A549 (cell line): ENCODE measurements around the gene FREM1. TPM values are rescaled to one million over a fixed set of nuclear protein-coding genes. Genes with fewer than 3 reads are reported as not detected.

Experiments used
- ATAC-seq, 2 experiments: fragments of 200-7000 bp in 1 of 2; fragments of >200 bp in 1 of 2; cut with Nextera tagmentation in 1 of 2; cut with Tn5 transposase in 1 of 2; 3 replicates each; pipeline versions ENCODE4 v1.8.0 to v1.9.1; 2018 to 2020; ENCODE audit warnings: mild to moderate bottlenecking in 1 of 2, moderate library complexity in 1 of 2
- CTCF ChIA-PET: fragments of 300-600 bp; sonication (Branson Sonifier 250); formaldehyde crosslinking; extraction: SDS; loops from one replicate; lab custom pipeline; 2021; ENCODE audit warnings: antibody characterized with exemption, inconsistent platforms; lab: Yijun Ruan, JAX
- POLR2A ChIA-PET: fragments of 350-600 bp; formaldehyde crosslinking; extraction: SDS; loops from one replicate; lab custom pipeline; 2021; ENCODE audit warnings: antibody characterized with exemption, inconsistent platforms; lab: Yijun Ruan, JAX
- DNase-seq, 2 experiments: peaks; one replicate each; pipeline versions ENCODE4 v3.0.0 to v3.0.0-alpha.2; 2011 to 2016; ENCODE audit warnings: low read depth in 1 of 2, low spot score in 1 of 2
- FAIRE-seq: peaks from 2 replicates; lab custom pipeline; 2011; peaks lifted over from hg19 to GRCh38; lab: Jason Lieb, UNC
- H3K27ac ChIP-seq, 2 experiments: fragments of >200 bp; sonication (Bioruptor Twin); formaldehyde crosslinking; 3 replicates each; pipeline ENCODE4 v1.5.1; 2016 to 2017
- H3K4me1 ChIP-seq: fragments of >200 bp; sonication (Bioruptor Twin); formaldehyde crosslinking; 3 replicates; pipeline ENCODE4 v1.6.1; 2016
- H3K4me2 ChIP-seq: fragments of >200 bp; sonication (Bioruptor Twin); formaldehyde crosslinking; 3 replicates; pipeline ENCODE4 v1.6.1; 2016
- H3K4me3 ChIP-seq: fragments of >200 bp; sonication (Bioruptor Twin); formaldehyde crosslinking; 3 replicates; pipeline ENCODE4 v1.5.1; 2016
- H3K9me3 ChIP-seq: fragments of >200 bp; sonication (Bioruptor Twin); formaldehyde crosslinking; 3 replicates; pipeline ENCODE4 v1.6.1; 2016
- BHLHE40 ChIP-seq: IDR thresholded peaks from 2 replicates; pipeline ENCODE4 v1.6.1; 2012; ENCODE audit warnings: low read depth, low read length, inconsistent platforms
- CBX2 ChIP-seq: fragments of 200-600 bp; sonication (generic); IDR thresholded peaks from 2 replicates; pipeline ENCODE4 v1.6.1; 2016; ENCODE audit warnings: low read depth, mild to moderate bottlenecking, borderline replicate concordance
- CBX8 ChIP-seq: fragments of 200-600 bp; sonication (generic); IDR thresholded peaks from 2 replicates; pipeline ENCODE4 v1.6.1; 2016
- CEBPB ChIP-seq, 2 experiments: fragments of >200 bp in 1 of 2; sonication (Bioruptor Twin) in 1 of 2; formaldehyde crosslinking in 1 of 2; IDR thresholded peaks; 2 replicates each; pipeline ENCODE4 v1.6.1; 2012 to 2016
- CHD4 ChIP-seq: fragments of 200-600 bp; sonication (generic); IDR thresholded peaks from 2 replicates; pipeline ENCODE4 v1.6.1; 2016; ENCODE audit warnings: antibody characterized with exemption, mild to moderate bottlenecking, borderline replicate concordance
- ELK1 ChIP-seq: fragments of 150-350 bp; IDR thresholded peaks from 2 replicates; pipeline ENCODE4 v1.6.1; 2014; ENCODE audit warnings: low read depth, mild to moderate bottlenecking, low read length
- ESRRA ChIP-seq: fragments of 150-350 bp; IDR thresholded peaks from 2 replicates; pipeline ENCODE4 v1.6.1; 2014; ENCODE audit warnings: mild to moderate bottlenecking, low read length, borderline replicate concordance
- FOSB ChIP-seq: fragments of 250-450 bp; sonication (Bioruptor Pico); IDR thresholded peaks from 2 replicates; pipeline ENCODE4 v1.5.0; 2020; ENCODE audit warnings: mild to moderate bottlenecking, moderate library complexity
- HEYL ChIP-seq: fragments of 250-450 bp; sonication (Bioruptor Pico); IDR thresholded peaks from 2 replicates; pipeline ENCODE4 v1.8.0; 2021; ENCODE audit warnings: mild to moderate bottlenecking, moderate library complexity
- HMGXB4 ChIP-seq: fragments of 250-450 bp; sonication (Bioruptor Pico); IDR thresholded peaks from 2 replicates; pipeline ENCODE4 v1.5.0; 2021; ENCODE audit warnings: mild to moderate bottlenecking, moderate library complexity, borderline replicate concordance
- JUN ChIP-seq, 2 experiments: fragments of >200 bp; sonication (Bioruptor Twin); formaldehyde crosslinking; IDR thresholded peaks; 2 replicates in 1 of 2; 3 replicates in 1 of 2; pipeline ENCODE4 v1.6.1; 2016 to 2017
- KDM1A ChIP-seq: fragments of 200-600 bp; sonication (generic); IDR thresholded peaks from 2 replicates; pipeline ENCODE4 v1.6.1; 2016; ENCODE audit warnings: low read depth, mild to moderate bottlenecking
- NPAS2 ChIP-seq: fragments of 250-450 bp; sonication (Bioruptor Pico); IDR thresholded peaks from 2 replicates; pipeline ENCODE4 v1.8.0; 2022; ENCODE audit warnings: mild to moderate bottlenecking, moderate library complexity, borderline replicate concordance
- NR3C1 ChIP-seq: fragments of >200 bp; sonication (Bioruptor Twin); formaldehyde crosslinking; IDR thresholded peaks from 3 replicates; pipeline ENCODE4 v1.6.1; 2017
- PHF8 ChIP-seq: fragments of 200-600 bp; sonication (generic); IDR thresholded peaks from 2 replicates; pipeline ENCODE4 v1.6.1; 2016; ENCODE audit warnings: low read depth, mild to moderate bottlenecking, antibody characterized with exemption, moderate library complexity, borderline replicate concordance
- POLR2A ChIP-seq: IDR thresholded peaks from 2 replicates; pipeline ENCODE4 v1.6.1; 2012; ENCODE audit warnings: mild to moderate bottlenecking, low read length
- RARB ChIP-seq: fragments of 250-450 bp; sonication (Bioruptor Pico); IDR thresholded peaks from 2 replicates; pipeline ENCODE4 v1.8.0; 2021; ENCODE audit warnings: mild to moderate bottlenecking, moderate library complexity
- RCOR1 ChIP-seq: fragments of 150-350 bp; IDR thresholded peaks from 2 replicates; pipeline ENCODE4 v1.6.1; 2014; ENCODE audit warnings: antibody characterized with exemption, low read length, low read depth
- SMC3 ChIP-seq: fragments of >200 bp; sonication (Bioruptor Twin); formaldehyde crosslinking; IDR thresholded peaks from 3 replicates; pipeline ENCODE4 v1.6.1; 2018; ENCODE audit warnings: inconsistent platforms
- SREBF2 ChIP-seq: fragments of 450-650 bp; IDR thresholded peaks from 2 replicates; pipeline ENCODE4 v1.6.1; 2014; ENCODE audit warnings: mild to moderate bottlenecking, moderate library complexity
- USF2 ChIP-seq: fragments of 450-650 bp; IDR thresholded peaks from 2 replicates; pipeline ENCODE4 v1.6.1; 2014; ENCODE audit warnings: antibody characterized with exemption
- ZC3H11A ChIP-seq: fragments of 450-650 bp; IDR thresholded peaks from 2 replicates; pipeline ENCODE4 v1.6.1; 2014; ENCODE audit warnings: antibody characterized with exemption, mild to moderate bottlenecking
- ZFP36 ChIP-seq: fragments of 450-650 bp; IDR thresholded peaks from 2 replicates; pipeline ENCODE4 v1.6.1; 2014; ENCODE audit warnings: borderline replicate concordance; ENCODE audit not compliant: partially characterized antibody
- WGBS: methylation state at CpG from one replicate; pipeline ENCODE4 v1.1.6; 2017; ENCODE audit errors: missing lambda C conversion rate; 5-methylcytosine and 5-hydroxymethylcytosine counted together
- polyA plus RNA-seq, 4 experiments: library from polyadenylated mRNA; depleted of rRNA in 3 of 4; stranded (reverse); fragments of >200 nt; fragmentation: RNase III in 1 of 4; extraction: RNeasy Plus Mini Kit Qiagen cat#74134 plus additional on column Dnase treatment in 1 of 4; gene quantifications; 2 replicates in 3 of 4; 3 replicates in 1 of 4; pipeline ENCODE4 v1.2.3, GENCODE V29; 2011 to 2017

The FREM1 gene
- polyA plus RNA-seq, 2 of the 4 experiments (the other 2 are of a cell fraction): not detected

GRCh38 chr9:14945351-14945750 lies 35.1 kb upstream of the FREM1 start:
- WGBS: 3% methylated on average over 4 of the region's 4 CpGs
- FAIRE-seq (no peak), DNase-seq (no peak)

DNA sequence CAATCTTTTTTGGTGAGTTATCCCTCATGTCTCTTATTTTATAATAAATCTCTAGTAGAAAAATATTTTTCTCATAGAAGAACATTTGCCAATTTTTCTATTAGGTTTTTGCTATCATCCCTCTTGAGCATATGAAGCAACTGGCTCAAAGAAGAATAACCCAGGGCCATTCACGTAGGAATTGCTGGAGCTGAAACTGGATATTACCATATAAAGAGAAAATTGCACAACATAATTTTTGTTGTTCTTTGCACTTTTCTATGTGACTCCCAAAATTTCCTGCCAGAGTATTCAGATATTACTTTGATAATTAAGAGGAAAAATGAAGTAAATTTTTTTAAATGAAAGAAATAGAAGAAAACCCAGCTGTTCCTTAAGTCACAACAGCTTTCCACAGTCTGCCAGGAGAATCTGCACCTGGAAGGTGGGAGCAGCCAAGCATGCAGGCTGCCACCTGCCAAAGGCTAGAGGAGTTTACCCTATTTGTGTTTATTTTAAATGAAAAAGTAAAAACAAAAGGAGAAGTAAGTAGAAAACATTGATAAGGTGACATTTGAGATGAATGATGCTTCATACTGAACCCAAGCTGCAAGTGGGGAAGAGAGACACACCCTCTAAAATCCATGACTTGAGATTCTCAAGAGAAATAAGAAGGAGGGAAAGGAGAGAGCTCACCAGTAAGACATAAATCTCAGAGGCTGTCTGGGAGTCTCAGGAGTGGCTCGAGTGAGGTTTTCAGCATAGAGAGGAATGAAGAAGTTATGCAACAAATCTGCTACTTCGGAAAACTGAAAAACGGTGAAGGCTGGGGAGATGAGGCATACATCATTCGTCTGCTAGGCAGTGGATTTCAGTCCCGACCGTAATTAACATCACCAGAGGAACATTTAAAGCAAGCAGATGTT lies 31.5 kb upstream of the FREM1 start:
- DNase-seq: no peak
- ChIA-PET POLR2A (no interaction called here), CTCF (no interaction called here)

More at GRCh38 chr9:14945351-14945750, 35.1 kb upstream of the FREM1 start:
- CTCF ChIA-PET: no interaction called here
- POLR2A ChIA-PET: no interaction called here
- no peak for ATAC-seq
- Histone ChIP-seq H3K27ac (no peak overlapping the region), H3K4me1 (no peaks in the 10 kb centered on the region), H3K9me3 (no peaks in the 10 kb centered on the region), H3K4me2 (no peak overlapping the region), H3K4me3 (no peak overlapping the region)
- TF ChIP-seq SREBF2: no peak
- no peak for TF ChIP-seq ZC3H11A
- no peak for TF ChIP-seq CEBPB (IDR thresholded peaks at IDR 0.05)
- no peak for TF ChIP-seq HEYL (CRISPR knock-in tag)
- TF ChIP-seq RARB (CRISPR knock-in tag): no peak
- TF ChIP-seq USF2: no peak
- TF ChIP-seq ESRRA: no peak
- no peak for TF ChIP-seq NR3C1
- TF ChIP-seq CBX8: no peak
- no peak for TF ChIP-seq JUN (IDR thresholded peaks at IDR 0.05)

More for the DNA sequence above, 31.5 kb upstream of the FREM1 start:
- no peak overlapping the region for H3K4me3 ChIP-seq
- H3K4me1 ChIP-seq: no peaks in the 10 kb centered on the region
- no peak overlapping the region for H3K27ac ChIP-seq
- FAIRE-seq: no peak
- H3K9me3 ChIP-seq: no peaks in the 10 kb centered on the region
- no peak for TF ChIP-seq BHLHE40
- no peak for TF ChIP-seq RCOR1
- TF ChIP-seq ELK1: no peak
- no peak for TF ChIP-seq NPAS2 (CRISPR knock-in tag)
- TF ChIP-seq HMGXB4 (CRISPR knock-in tag): no peak
- TF ChIP-seq SMC3: no peak
- no peak for TF ChIP-seq ZFP36
- no peak for TF ChIP-seq CHD4
- TF ChIP-seq FOSB (CRISPR knock-in tag): no peak
- TF ChIP-seq PHF8: no peak
- no peak for TF ChIP-seq CBX2
- TF ChIP-seq POLR2A: no peak
- no peak for TF ChIP-seq KDM1A
- WGBS: 15% methylated on average over 7 of the region's 7 CpGs
- H3K4me2 ChIP-seq: no peak overlapping the region
- ATAC-seq: no peak
